ENCODE data around the gene LENG8. TPM values are rescaled to one million over a fixed set of nuclear protein-coding genes. Genes with fewer than 3 reads are reported as not detected.
A peak's percentile ranks its signal among the peaks of the same experiment; 100 is the strongest.

LENG8 gene
- total and polyA plus RNA-seq, 2 of the 4 experiments (the other 2 are of a cell fraction), result 21.1 to 93.9 TPM

DNA sequence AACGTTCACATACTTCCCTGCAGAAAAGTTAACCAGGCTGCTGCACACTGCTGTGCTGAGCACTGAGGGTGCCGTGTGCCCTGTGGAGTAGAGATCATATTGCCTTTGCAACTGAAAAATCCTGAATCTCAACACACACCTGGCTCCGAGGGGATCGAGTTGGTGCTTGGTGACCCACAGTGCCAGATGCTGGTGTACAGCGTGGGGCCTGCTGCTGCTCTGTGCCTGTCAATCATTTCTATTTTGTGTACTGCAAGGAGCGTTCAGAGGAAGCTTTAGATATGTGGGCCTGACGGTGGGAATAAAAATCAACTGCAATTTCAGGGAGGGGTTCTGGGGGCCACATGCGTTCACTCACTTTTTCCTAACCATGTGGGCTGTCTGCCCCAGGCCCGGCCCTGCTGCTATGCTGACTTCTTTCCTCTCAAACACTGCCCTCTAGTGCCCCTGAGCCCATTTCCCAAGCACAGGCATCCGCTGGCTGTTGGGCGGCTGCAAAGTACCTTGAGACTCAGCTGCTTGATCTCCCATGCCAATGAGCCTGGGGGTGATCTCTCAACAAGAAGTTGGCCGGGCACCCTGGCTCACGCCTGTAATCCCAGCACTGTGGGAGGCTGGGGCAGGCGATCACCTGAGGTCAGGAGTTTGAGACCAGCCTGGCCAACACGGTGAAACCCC is 9.7 kb upstream of the LENG8 start:
- H2AFZ ChIP-seq (replicated peaks; ENCODE audit: low read length, poor library complexity), result no peak overlapping the region
- H4K5ac ChIP-seq (ENCODE audit: low read depth, low read length), result no peak overlapping the region
- H4K8ac ChIP-seq (ENCODE audit: low read depth in 2 of 2, low read length in 2 of 2), result no peak overlapping the region
- no peak overlapping the region for H3K18ac ChIP-seq (ENCODE audit: low read depth, low read length)
- no peak for TF ChIP-seq BHLHE40 (IDR thresholded peaks at IDR 0.05; ENCODE audit: low read depth, low read length)
- no peak for TF ChIP-seq POLR2A (IDR thresholded peaks at IDR 0.05; ENCODE audit: low read depth, low read length)
- TF ChIP-seq, protein P1, sequence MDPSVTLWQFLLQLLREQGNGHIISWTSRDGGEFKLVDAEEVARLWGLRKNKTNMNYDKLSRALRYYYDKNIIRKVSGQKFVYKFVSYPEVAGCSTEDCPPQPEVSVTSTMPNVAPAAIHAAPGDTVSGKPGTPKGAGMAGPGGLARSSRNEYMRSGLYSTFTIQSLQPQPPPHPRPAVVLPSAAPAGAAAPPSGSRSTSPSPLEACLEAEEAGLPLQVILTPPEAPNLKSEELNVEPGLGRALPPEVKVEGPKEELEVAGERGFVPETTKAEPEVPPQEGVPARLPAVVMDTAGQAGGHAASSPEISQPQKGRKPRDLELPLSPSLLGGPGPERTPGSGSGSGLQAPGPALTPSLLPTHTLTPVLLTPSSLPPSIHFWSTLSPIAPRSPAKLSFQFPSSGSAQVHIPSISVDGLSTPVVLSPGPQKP (IDR thresholded peaks at IDR 0.05; ENCODE audit: borderline replicate concordance, low read depth, low read length), result no peak
- TF ChIP-seq MAFK (IDR thresholded peaks at IDR 0.05; ENCODE audit: low read depth, low read length), result no peak
- TF ChIP-seq SMC3 (IDR thresholded peaks at IDR 0.05; ENCODE audit: low read depth, low read length), result no peak
- TF ChIP-seq NFE2L2 (IDR thresholded peaks at IDR 0.05; ENCODE audit: low read depth, low read length), result no peak
- TF ChIP-seq MXI1 (IDR thresholded peaks at IDR 0.05; ENCODE audit: borderline replicate concordance, low read depth, low read length), result no peak
- TF ChIP-seq, protein P2, sequence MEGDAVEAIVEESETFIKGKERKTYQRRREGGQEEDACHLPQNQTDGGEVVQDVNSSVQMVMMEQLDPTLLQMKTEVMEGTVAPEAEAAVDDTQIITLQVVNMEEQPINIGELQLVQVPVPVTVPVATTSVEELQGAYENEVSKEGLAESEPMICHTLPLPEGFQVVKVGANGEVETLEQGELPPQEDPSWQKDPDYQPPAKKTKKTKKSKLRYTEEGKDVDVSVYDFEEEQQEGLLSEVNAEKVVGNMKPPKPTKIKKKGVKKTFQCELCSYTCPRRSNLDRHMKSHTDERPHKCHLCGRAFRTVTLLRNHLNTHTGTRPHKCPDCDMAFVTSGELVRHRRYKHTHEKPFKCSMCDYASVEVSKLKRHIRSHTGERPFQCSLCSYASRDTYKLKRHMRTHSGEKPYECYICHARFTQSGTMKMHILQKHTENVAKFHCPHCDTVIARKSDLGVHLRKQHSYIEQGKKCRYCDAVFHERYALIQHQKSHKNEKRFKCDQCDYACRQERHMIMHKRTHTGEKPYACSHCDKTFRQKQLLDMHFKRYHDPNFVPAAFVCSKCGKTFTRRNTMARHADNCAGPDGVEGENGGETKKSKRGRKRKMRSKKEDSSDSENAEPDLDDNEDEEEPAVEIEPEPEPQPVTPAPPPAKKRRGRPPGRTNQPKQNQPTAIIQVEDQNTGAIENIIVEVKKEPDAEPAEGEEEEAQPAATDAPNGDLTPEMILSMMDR (conservative IDR thresholded peaks at IDR 0.05; ENCODE audit: low read depth, low read length), result peak; percentile 31
- 0 out of 2 replicates have a peak, but pooled peaks have one; percentile 22 for TF ChIP-seq RAD21 (IDR thresholded peaks at IDR 0.05; ENCODE audit: low read length)
- TF ChIP-seq CEBPB (IDR thresholded peaks at IDR 0.05; ENCODE audit: low read depth, low read length), result no peak
- TF ChIP-seq, protein P3, sequence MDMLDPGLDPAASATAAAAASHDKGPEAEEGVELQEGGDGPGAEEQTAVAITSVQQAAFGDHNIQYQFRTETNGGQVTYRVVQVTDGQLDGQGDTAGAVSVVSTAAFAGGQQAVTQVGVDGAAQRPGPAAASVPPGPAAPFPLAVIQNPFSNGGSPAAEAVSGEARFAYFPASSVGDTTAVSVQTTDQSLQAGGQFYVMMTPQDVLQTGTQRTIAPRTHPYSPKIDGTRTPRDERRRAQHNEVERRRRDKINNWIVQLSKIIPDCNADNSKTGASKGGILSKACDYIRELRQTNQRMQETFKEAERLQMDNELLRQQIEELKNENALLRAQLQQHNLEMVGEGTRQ (IDR thresholded peaks at IDR 0.05; ENCODE audit: low read depth, low read length), result no peak
- no peak for TF ChIP-seq FOS (IDR thresholded peaks at IDR 0.05; ENCODE audit: low read depth, low read length)
- TF ChIP-seq CHD1 (IDR thresholded peaks at IDR 0.05; ENCODE audit: low read depth, low read length), result no peak
- TF ChIP-seq MAZ (IDR thresholded peaks at IDR 0.05; ENCODE audit: borderline replicate concordance, low read depth, low read length), result no peak
- intact Hi-C loops (cut with micrococcal nuclease) (no loop called here), in situ Hi-C loops (cut with MboI; ENCODE audit: low sequenced_read_pairs) (no loop called here), dilution Hi-C loops (cut with HindIII; ENCODE audit: low sequenced_read_pairs, unreplicated experiment) (no loop called here)
- CTCF ChIA-PET, result interaction anchor here (1.3 kb wide), 1 partner anchor 9 kb away, joined by 5 read pairs; no protein-coding TSS in a partner anchor
- no peak overlapping the region for H3K4ac ChIP-seq (ENCODE audit: low read depth, low read length)
- DNase-seq (no peak), ATAC-seq (ENCODE audit: low read depth) (peak; percentile 65; the same call in 1 of the 2 replicates)
- H3K79me1 ChIP-seq (ENCODE audit: low read depth in 1 of 2, low read length in 2 of 2), result peaks cover 14 to 19% of the 10 kb centered on the region in 2 experiments
- POLR2A ChIA-PET (ENCODE audit: unreplicated experiment), result no interaction called here
- H3K9ac ChIP-seq (ENCODE audit: low read depth, low read length), result no peak overlapping the region
- no peak overlapping the region for H2BK5ac ChIP-seq (ENCODE audit: low read depth, low read length, poor library complexity, severe bottlenecking)
- 67% methylated on average over 1 of the region's 15 CpGs; no CpG with 5 or more reads in 1 of the 2 experiments for WGBS, 2 experiments (ENCODE audit: extremely low coverage in 2 of 2, insufficient read length in 1 of 2)
- no peak overlapping the region for H2BK15ac ChIP-seq (ENCODE audit: low read depth, low read length)
- no peak overlapping the region for H3K56ac ChIP-seq (ENCODE audit: extremely low read depth, insufficient read depth, low read length)
- H3K23ac ChIP-seq (ENCODE audit: low read depth, low read length), result no peak overlapping the region
- no peak overlapping the region for H2AK9ac ChIP-seq (replicated peaks; ENCODE audit: low read depth, low read length, poor library complexity)
- H3K9me1 ChIP-seq (ENCODE audit: insufficient read depth, low read length), result peaks cover 6% of the 10 kb centered on the region; the same call in 1 of the 2 replicates
- no peaks in the 10 kb centered on the region for H3K4me1 ChIP-seq (ENCODE audit: control insufficient read depth, insufficient read depth, low read length)
- no peak overlapping the region for H3K14ac ChIP-seq (replicated peaks; ENCODE audit: low read depth, low read length)
- H4K20me1 ChIP-seq (ENCODE audit: insufficient read depth, low read length), result peaks cover 14% of the 10 kb centered on the region
- H2BK120ac ChIP-seq (ENCODE audit: low read depth, low read length), result no peak overlapping the region
- peaks cover 10% of the 10 kb centered on the region for H3K36me3 ChIP-seq (ENCODE audit: control insufficient read depth, insufficient read depth, low read length)
- no peak overlapping the region for H3K4me3 ChIP-seq (ENCODE audit: insufficient read depth, low read depth, low read length)
- H3K9me3 ChIP-seq (ENCODE audit: control insufficient read depth, insufficient read depth, low read length), result no peaks in the 10 kb centered on the region
- no peak overlapping the region for H4K91ac ChIP-seq (ENCODE audit: insufficient read depth, low read depth, low read length)
- no peak overlapping the region for H3K27ac ChIP-seq (ENCODE audit: insufficient read depth, low read length)
- no peak overlapping the region for H2BK20ac ChIP-seq (ENCODE audit: low read depth, low read length)
- H3K27me3 ChIP-seq (ENCODE audit: control insufficient read depth, insufficient read depth, low read length), result no peaks in the 10 kb centered on the region
- H3K4me2 ChIP-seq (ENCODE audit: low read depth, low read length), result no peak overlapping the region
- no peak overlapping the region; the same call in 1 of the 2 replicates for H2AK5ac ChIP-seq (ENCODE audit: low read depth, low read length)
- BruUV-seq (replicated peaks), result no TSS peak

Measured in IMR-90 (cell line).